ENCODE data around the gene POLE2. TPM values are rescaled to one million over a fixed set of nuclear protein-coding genes. Genes with fewer than 3 reads are reported as not detected.
A peak's percentile ranks its signal among the peaks of the same experiment; 100 is the strongest.

The POLE2 gene
- total RNA-seq, 1 experiment from 2014 or later: 24.5 TPM

GRCh38 chr14:49727171-49727570 is 39.2 kb upstream of the POLE2 start:
- H3K4me1 ChIP-seq (ENCODE audit: control insufficient read depth in 1 of 2, insufficient read depth in 2 of 2, low read length in 2 of 2): no peaks in the 10 kb centered on the region
- H3K4me2 ChIP-seq (ENCODE audit: low read length): no peak overlapping the region
- TF ChIP-seq EZH2phosphoT487 (IDR thresholded peaks at IDR 0.05; ENCODE audit: borderline replicate concordance) (no peak), REST (IDR thresholded peaks at IDR 0.05; ENCODE audit: low read depth) (no peak), MAX (IDR thresholded peaks at IDR 0.05) (no peak), EZH2 (IDR thresholded peaks at IDR 0.05) (no peak), SIN3A (IDR thresholded peaks at IDR 0.05; ENCODE audit: low read depth) (no peak), ELF1 (IDR thresholded peaks at IDR 0.05; ENCODE audit: borderline replicate concordance, low read depth) (no peak), CTCF (IDR thresholded peaks at IDR 0.05 in 2 of 3, conservative IDR thresholded peaks at IDR 0.05 in 1 of 3; ENCODE audit: borderline replicate concordance in 1 of 3, insufficient read depth in 1 of 3, low read depth in 2 of 3, low read length in 2 of 3) (no peak), CEBPB (IDR thresholded peaks at IDR 0.05; ENCODE audit: low read depth) (no peak), SRF (IDR thresholded peaks at IDR 0.05; ENCODE audit: low read depth) (no peak), TCF7L2 (IDR thresholded peaks at IDR 0.05; ENCODE audit: borderline replicate concordance, extremely low read depth, insufficient read depth, insufficient read length) (no peak), ZBTB33 (IDR thresholded peaks at IDR 0.05; ENCODE audit: extremely low read depth, insufficient replicate concordance, low read length) (no peak), POLR2A (IDR thresholded peaks at IDR 0.05; ENCODE audit: borderline replicate concordance, extremely low read depth, insufficient read depth, insufficient read length) (no peak), RAD21 (IDR thresholded peaks at IDR 0.05; ENCODE audit: low read depth) (no peak), JUND (IDR thresholded peaks at IDR 0.05) (no peak), POLR2AphosphoS5 (IDR thresholded peaks at IDR 0.05; ENCODE audit: low read depth, low read length) (no peak), ZFX (IDR thresholded peaks at IDR 0.05) (no peak), SP1 (IDR thresholded peaks at IDR 0.05; ENCODE audit: low read depth) (no peak)
- TF ChIP-seq, protein P1, sequence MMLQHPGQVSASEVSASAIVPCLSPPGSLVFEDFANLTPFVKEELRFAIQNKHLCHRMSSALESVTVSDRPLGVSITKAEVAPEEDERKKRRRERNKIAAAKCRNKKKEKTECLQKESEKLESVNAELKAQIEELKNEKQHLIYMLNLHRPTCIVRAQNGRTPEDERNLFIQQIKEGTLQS (IDR thresholded peaks at IDR 0.05): no peak
- no peaks in the 10 kb centered on the region for H3K79me2 ChIP-seq (ENCODE audit: insufficient read depth, low read length)
- H4K20me1 ChIP-seq (ENCODE audit: insufficient read depth): no peaks in the 10 kb centered on the region
- H2AFZ ChIP-seq (ENCODE audit: low read depth, low read length, poor library complexity, severe bottlenecking): no peak overlapping the region
- RAD21 ChIA-PET (ENCODE audit: low non-redundant PET in 1 of 2, low total read pairs in 2 of 2, uncharacterized antibody in 2 of 2, unreplicated experiment in 2 of 2): no interaction called here
- DNase-seq (ENCODE audit: low read depth, low spot score): no peak
- H3K36me3 ChIP-seq (ENCODE audit: control insufficient read depth in 1 of 2, insufficient read depth in 2 of 2, low read length in 2 of 2): no peaks in the 10 kb centered on the region
- POLR2A ChIA-PET: no interaction called here
- H3K9me3 ChIP-seq (ENCODE audit: control insufficient read depth in 1 of 2, insufficient read depth in 1 of 2, low read depth in 1 of 2, low read length in 2 of 2): no peaks in the 10 kb centered on the region
- CTCF ChIA-PET: no interaction called here
- H3K4me3 ChIP-seq (replicated peaks in 1 of 2; ENCODE audit: low read depth in 1 of 2, low read length in 2 of 2): no peak overlapping the region
- H3K9me2 ChIP-seq (ENCODE audit: insufficient read depth): no peaks in the 10 kb centered on the region
- H3K9ac ChIP-seq (ENCODE audit: low read length): no peak overlapping the region
- intact Hi-C loops (cut with micrococcal nuclease): no loop called here
- no TSS peak for BruUV-seq (replicated peaks)
- H3K27me3 ChIP-seq (ENCODE audit: insufficient read depth, low read length): no peaks in the 10 kb centered on the region
- no peak overlapping the region for H3K27ac ChIP-seq (ENCODE audit: low read depth, low read length)
- peak; percentile 52 for ATAC-seq
